Measurements from ENCODE around the gene S1PR1. TPM values are rescaled to one million over a fixed set of nuclear protein-coding genes. Genes with fewer than 3 reads are reported as not detected.

S1PR1 gene
- total and polyA plus RNA-seq, 8 donors, result 35.5 to 180 (median 160) TPM

DNA sequence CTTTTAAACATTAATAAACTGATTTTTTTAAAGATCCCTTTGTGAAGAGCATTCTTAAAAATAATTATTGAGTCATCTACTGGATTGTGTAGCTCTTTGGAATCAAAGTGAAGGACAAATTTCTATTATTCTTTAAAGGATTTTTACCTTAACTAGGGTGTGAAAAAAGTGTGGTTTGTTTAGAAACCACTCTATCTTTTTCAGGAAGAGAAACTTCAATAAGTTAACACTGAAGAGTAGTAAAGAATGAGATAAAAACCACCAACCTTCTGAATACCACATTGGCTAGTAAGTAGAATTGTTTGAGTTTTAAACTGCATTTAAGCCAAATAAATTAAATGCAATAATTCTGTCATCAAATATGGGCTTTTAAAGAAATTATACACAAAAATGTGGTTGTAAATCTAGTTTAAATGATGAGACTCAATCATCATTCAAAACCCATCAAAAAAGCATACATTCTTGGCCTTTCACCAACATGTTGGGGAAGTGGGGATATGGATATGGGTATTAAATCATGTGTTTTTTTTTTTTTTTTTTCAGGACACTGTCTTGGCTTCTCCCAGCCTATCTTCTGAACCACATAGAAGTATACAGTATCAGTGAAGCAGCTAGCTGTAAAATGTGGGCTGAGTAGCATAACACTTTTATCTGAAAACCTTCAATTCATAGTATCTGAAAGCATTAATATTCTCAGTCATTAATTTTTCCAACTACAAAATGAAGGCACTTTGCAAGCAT lies 4.8 kb downstream of the S1PR1 start:
- TF ChIP-seq, protein P1, sequence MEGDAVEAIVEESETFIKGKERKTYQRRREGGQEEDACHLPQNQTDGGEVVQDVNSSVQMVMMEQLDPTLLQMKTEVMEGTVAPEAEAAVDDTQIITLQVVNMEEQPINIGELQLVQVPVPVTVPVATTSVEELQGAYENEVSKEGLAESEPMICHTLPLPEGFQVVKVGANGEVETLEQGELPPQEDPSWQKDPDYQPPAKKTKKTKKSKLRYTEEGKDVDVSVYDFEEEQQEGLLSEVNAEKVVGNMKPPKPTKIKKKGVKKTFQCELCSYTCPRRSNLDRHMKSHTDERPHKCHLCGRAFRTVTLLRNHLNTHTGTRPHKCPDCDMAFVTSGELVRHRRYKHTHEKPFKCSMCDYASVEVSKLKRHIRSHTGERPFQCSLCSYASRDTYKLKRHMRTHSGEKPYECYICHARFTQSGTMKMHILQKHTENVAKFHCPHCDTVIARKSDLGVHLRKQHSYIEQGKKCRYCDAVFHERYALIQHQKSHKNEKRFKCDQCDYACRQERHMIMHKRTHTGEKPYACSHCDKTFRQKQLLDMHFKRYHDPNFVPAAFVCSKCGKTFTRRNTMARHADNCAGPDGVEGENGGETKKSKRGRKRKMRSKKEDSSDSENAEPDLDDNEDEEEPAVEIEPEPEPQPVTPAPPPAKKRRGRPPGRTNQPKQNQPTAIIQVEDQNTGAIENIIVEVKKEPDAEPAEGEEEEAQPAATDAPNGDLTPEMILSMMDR (IDR thresholded peaks at IDR 0.05), result no peak
- ATAC-seq, result no peak
- Histone ChIP-seq H3K4me1 (peaks cover 5 to 7% of the 10 kb centered on the region in 2 donors), H3K36me3 (peaks cover 0 to 26% of the 10 kb centered on the region in 2 donors), H3K27me3 (peaks cover 0 to 24% of the 10 kb centered on the region in 2 donors), H3K4me3 (no peak overlapping the region), H3K27ac (peak overlapping the region in 1 of 2 donors; percentile 88), H3K9me3 (no peaks in the 10 kb centered on the region)
- intact Hi-C loops (cut with DNase I), result no loop called here
- no peak for DNase-seq

DNA sequence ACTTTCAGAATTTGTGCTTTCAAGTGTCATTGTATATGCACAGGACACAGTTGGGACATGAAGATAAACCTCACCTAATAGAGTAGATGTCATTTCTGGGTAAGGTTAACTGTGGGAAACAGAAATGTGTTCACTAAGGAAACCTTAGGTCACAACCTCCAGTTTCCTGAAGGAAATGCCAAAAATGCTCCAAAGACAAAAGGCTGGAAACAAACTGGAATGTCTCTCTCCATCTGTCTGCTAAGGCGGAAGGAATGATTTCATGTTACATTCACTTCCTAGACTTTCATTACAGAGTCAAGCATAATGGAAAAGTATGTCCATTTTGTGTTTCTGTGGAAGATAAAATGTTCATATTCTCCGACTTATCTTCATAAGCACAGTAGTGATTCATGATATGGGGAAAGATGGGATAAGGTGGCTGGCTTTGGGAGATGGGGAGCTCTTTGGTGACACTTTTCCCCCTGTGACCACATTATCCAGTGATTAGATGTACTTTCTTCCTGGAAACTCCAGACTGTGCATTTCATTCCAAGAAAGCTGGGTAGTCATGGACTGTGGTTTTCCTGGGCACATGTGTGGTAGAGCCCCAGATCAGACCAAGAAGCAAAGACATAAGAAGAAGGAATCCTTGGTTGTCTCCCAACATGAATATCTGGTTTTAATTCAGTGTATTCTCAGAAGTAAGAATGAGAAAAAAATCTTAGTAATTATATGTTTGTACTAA lies 5.7 kb downstream of the S1PR1 start:
- H3K4me3 ChIP-seq, result no peak overlapping the region
- ATAC-seq, result no peak
- intact Hi-C loops (cut with DNase I), result no loop called here
- H3K27ac ChIP-seq, result peak overlapping the region in 1 of 2 donors; percentile 88
- H3K27me3 ChIP-seq, result peaks cover 0 to 16% of the 10 kb centered on the region in 2 donors
- peaks cover 0 to 26% of the 10 kb centered on the region in 2 donors for H3K36me3 ChIP-seq
- no peaks in the 10 kb centered on the region for H3K9me3 ChIP-seq
- DNase-seq, result peak in 1 of 4 donors; percentile 33
- TF ChIP-seq, protein P1 (IDR thresholded peaks at IDR 0.05), result no peak
- peaks cover 2 to 7% of the 10 kb centered on the region in 2 donors for H3K4me1 ChIP-seq

DNA sequence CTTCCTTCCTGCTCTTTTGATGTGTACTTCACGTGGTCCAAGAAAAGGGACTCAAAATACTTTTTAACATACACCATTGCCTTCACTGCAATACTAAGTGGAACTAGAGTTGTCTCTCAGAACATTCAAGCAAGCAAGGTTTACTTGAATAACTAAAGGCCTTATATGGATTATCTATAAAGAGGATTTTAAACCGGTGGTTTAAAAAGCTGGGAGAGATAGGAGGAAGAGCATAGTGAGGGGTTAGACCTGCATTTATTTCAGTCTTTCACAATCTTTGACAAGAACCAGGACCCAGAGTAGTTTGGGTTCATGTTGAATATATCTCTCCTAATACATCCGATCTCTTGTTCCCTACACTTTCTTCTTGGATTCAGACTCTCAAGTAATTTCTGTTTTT lies 6.9 kb downstream of the S1PR1 start:
- Histone ChIP-seq H3K4me3 (no peak overlapping the region), H3K27ac (no peak overlapping the region), H3K9me3 (no peaks in the 10 kb centered on the region), H3K36me3 (peaks cover 0 to 26% of the 10 kb centered on the region in 2 donors), H3K4me1 (peaks cover 0 to 4% of the 10 kb centered on the region in 2 donors), H3K27me3 (peaks cover 0 to 7% of the 10 kb centered on the region in 2 donors)
- TF ChIP-seq, protein P1 (IDR thresholded peaks at IDR 0.05), result no peak
- intact Hi-C loops (cut with DNase I), result no loop called here
- no peak for ATAC-seq
- DNase-seq, result no peak

DNA sequence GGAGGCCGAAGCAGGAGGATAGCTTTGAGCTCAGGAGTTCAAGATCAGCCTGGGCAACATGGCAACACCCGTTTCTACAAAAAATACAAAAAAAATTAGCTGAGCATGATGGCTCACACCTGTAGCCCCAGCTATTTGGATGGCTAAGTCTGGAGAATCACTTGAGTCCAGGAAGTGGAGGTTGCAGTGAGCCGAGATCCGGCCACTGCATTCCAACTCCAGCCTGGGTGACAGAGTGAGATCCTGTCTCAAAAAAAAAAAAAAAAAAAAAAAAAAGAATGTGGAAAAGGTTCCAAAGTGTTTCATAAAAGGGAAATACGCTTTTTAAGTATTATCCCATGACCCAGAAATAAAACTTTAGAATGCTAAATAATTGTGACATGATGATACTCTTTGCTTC lies 8.0 kb downstream of the S1PR1 start:
- TF ChIP-seq, protein P1 (IDR thresholded peaks at IDR 0.05), result no peak
- no peaks in the 10 kb centered on the region for H3K4me1 ChIP-seq
- intact Hi-C loops (cut with DNase I), result no loop called here
- no peak overlapping the region for H3K4me3 ChIP-seq
- peaks cover 0 to 17% of the 10 kb centered on the region in 2 donors for H3K36me3 ChIP-seq
- H3K27me3 ChIP-seq, result no peaks in the 10 kb centered on the region
- ATAC-seq (no peak), DNase-seq (no peak)
- H3K27ac ChIP-seq, result no peak overlapping the region
- no peaks in the 10 kb centered on the region for H3K9me3 ChIP-seq

DNA sequence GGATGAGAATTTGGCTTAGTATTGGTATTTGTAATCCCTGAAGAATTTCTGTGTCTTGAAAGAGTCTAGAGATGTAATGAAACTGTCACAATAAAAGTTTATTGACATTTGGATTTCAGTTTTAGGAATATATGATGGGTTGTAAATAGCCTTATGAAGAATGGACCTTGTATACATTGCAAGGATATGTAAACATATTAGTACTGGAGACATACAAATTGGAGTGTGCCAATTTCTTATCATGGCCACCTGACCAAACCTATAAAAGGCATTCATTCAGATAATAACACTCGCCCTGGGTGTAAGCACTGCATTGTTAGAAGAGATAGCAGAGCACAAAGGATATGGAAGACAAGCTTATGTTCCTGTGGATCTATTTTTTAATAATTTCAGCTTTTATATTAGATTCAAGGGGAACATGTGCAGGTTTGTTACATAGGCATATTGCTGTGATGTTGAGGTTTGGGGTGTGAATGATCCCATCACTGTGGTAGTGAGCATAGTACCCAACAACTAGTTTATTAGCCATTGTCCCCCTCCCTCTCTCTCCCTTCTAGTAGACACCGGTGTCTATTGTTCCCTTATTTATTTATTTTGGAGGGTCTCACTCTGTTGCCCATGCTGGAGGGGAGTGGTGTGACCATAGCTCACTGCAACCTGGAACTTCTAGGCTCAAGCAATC lies 8.6 kb downstream of the S1PR1 start:
- TF ChIP-seq, protein P1 (IDR thresholded peaks at IDR 0.05), result no peak
- no peak overlapping the region for H3K4me3 ChIP-seq
- ATAC-seq, result no peak
- intact Hi-C loops (cut with DNase I), result no loop called here
- H3K27ac ChIP-seq, result no peak overlapping the region
- peaks cover 0 to 12% of the 10 kb centered on the region in 2 donors for H3K36me3 ChIP-seq
- DNase-seq, result no peak
- H3K27me3 ChIP-seq, result no peaks in the 10 kb centered on the region
- H3K9me3 ChIP-seq, result no peaks in the 10 kb centered on the region
- H3K4me1 ChIP-seq, result no peaks in the 10 kb centered on the region
